Cerebellar cortex (tissue), 1 donor: ENCODE results near the gene NTSR1.

Source experiments
- DNase-seq: peaks from one replicate; pipeline ENCODE4 v3.0.0-alpha.2; 2015; ENCODE audit warnings: low spot score

The NTSR1 gene

DNA sequence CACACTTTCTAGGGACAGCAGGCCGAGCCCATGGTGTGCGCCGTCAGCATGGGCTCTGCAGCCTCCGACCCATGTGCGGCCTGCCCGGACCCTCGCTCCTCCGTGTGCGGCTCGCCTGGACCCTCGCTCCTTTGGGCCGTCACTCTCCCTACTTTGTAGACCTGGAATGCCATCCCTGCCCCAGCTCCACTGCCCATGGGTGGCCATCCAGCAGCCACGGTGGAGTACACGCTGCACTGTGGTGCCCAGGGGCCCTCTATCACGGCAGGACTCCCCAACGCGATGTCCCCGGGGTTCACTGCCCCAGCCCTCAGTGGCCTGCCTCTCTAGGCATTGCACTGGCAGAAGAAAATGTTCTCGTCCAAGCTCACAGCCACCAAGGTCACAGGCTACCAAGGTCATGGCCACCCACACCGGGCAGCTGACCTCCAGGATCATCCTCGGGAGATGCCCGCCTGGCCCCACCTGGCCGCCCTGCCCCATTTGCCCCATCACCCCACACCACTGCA lies 63.5 kb downstream of the NTSR1 start:
- no peak for DNase-seq

GRCh38 chr20:62772619-62772989 lies 64.0 kb downstream of the NTSR1 start:
- no peak for DNase-seq

GRCh38 chr20:62772990-62773844 lies 64.6 kb downstream of the NTSR1 start:
- peak; percentile 73 for DNase-seq

GRCh38 chr20:62773845-62774714 lies 65.4 kb downstream of the NTSR1 start:
- DNase-seq = no peak

- no peak for DNase-seq
Measured at GRCh38 chr20:62774762-62775161, 66.1 kb downstream of the NTSR1 start.

DNA sequence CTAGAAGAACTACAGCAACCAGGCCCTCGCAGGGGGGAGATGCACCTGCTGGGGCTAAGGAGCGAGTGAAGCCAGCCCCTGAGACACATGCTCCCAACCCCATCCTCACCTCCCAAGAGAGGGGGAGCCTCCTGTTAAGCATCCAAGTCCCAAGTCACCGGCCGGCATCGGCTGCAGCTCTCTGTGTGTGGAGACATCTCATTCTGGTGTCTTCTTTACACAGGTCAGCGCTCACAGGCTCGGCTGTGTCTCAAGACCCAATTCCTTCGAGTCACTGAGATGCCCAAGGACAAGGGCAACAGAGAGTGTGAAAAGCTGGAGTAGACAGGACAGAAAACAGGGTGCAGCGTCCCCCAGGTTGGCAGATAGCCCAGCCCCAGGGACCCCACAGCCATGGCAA lies 66.6 kb downstream of the NTSR1 start:
- no peak for DNase-seq

DNA sequence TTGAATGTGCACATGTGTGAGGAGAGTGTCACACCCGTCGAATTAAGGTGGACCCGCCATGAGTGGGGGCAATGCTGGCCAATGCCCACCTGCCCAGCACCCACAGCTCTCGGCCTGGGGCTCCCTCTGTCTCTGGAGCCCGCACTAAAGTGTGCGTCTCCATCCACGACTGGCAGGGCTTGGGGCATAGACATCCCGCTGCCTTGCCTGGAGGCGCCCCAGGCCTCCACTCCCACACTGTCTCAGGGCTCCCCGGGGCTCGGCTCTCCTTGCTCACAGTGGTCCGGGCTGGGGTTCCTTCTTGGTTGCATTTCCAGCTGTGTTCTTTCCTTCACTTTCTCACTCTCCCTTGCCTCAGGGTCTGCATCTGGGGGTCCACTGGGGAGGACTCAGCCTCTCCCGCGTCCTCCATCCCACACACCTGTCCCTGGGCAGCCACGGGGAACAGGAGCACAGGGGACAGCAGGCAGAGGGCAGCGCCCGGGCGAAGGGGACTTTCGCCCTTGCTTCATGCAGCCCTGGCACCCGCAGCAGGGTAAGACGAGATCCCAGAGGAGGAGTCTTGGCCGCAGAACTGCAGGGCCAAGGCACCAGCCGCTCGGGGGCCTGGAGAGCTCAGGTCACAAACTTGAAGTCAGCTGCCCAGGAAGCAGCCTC lies 67.5 kb downstream of the NTSR1 start:
- no peak for DNase-seq

GRCh38 chr20:62776692-62777527 lies 68.3 kb downstream of the NTSR1 start:
- DNase-seq = peak; percentile 30

DNA sequence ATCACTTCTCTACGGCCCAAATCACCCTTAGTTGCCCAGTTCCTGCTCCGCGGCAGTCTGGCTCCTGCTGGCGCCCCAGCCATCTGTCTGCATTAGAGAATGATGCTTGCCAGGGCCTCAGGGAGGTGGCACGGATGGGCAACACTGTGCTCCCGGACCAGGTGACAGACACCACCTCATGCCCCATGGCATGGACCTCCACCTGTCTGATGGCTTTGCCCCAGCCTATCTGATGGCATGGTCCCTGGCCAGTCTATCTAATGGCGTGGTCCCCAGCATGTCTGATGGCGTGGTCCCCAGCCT lies 68.8 kb downstream of the NTSR1 start:
- peak; percentile 82 for DNase-seq

DNA sequence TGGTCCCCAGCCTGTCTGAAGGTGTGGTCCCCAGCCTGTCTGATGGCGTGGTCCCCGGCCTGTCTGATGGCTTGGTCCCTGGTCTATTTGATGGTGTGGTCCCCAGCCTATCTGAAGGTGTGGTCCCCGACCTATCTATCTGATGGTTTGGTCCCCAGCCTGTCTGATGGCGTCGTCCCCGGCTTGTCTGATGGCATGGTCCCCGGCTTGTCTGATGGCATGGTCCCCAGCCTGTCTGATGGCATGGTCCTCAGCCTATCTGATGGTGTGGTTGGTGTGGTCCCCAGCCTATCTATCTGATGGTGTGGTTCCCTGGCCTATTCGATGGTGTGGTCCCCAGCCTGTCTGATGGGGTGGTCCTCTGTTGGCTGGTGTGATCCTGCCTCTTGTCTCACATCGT lies 69.4 kb downstream of the NTSR1 start:
- DNase-seq = no peak

DNA sequence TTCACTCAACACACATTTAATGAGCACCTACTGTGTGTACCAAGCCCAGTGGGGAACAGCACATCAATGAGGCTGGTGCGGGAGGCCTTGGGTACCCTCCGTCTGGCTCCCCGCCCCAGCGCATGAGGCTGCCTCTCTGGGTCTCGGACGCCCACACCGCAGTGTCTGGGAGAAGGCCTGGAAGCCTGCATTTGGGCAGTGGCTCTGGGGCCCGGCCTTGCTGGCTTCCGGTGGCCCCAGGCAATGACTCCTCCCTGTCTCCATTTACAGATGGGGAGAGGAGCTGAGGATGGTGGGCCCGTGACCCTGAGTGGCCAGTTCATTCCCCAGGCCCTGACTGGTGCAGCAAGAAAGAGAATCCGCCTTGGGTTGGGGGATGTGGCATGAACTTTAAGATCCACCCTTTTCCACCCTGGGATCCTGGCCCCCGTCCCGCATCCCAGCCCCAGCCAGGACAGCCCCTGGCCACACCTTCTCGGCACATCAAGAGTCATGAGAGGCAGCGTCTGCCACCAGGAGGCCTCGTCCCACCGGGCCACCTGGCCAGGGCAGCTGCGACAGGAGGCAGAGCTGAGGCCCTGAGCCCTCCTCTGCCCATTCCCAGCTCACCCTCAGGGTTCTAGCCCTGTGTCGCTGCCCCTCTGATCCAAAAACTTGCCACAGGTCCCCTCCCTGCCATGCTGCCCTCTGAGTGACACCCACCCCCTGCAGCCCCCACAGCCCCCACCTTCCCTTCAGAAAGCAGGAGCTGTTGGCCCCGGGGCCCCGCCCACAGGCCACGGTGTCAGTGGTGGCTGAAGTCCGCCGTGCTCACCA lies 70.2 kb downstream of the NTSR1 start:
- DNase-seq = no peak

DNA sequence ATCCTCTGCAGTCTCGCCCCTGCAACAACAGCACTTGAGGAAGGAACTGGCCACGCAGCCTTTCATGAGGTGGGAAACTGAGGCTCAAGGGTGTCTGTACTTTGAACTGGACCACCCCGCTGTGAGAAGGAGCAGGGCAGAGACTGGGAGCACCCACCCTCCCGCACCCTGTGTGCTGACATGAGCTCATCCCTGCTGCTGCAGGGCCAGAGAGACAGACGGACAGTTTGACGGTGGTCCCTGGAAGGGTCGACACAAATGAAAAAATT lies 70.7 kb downstream of the NTSR1 start:
- no peak for DNase-seq

DNA sequence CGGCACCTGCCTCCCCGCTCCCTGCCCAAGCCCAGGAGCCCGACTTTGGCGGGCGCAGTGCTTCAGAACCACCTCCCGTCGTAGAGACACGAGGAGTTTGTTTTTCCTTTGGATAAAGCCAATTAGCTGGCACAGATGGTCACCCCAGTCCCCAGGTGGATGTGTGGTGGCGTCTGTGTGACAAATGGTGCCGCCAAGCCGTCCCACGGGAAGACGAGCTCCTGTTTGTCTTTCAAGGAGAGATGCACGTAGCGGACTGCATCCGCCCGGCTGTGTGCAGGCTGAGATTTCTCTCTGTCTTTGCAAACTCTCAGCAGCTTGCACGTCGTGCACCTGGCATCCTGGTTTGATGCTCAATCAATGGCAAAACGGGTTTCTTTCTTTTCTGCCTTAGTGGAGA lies 71.6 kb downstream of the NTSR1 start:
- peak; percentile 67 for DNase-seq

- DNase-seq = no peak
Measured at GRCh38 chr20:62780696-62781095, 72.1 kb downstream of the NTSR1 start.

DNA sequence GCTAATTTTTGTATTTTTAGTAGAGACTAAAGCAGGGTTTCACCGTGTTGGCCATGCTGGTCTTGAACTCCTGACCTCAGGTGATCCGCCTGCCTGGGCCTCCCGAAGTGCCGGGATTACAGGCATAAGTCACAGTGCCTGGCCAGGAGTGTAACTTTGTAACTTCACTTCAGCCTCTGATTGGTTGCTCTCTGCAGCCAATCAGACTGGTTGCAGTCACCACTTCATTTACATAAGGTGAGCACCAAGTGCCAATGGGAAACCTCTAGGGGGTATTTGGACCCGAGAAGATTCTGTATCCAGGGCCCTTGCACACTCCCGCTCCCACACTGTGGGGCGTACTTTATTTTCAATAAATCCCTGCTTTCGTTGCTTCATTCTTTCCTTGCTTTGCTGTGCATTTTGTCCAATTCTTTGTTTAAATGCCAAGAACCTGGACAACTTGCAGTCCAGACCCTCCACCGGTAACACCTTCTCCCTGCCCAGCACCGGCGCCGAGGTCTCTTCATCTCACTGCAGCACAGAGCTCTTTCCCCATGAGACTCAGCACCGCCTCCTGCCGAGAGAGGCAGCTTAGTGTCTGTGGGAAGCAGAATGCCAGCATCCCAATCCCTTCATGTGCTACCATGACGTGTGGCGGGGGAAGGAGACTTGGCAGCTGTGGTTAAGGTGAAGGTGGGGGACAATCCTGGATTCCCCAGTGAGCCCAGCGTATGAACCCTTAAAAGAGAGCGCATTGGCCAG lies 73.7 kb downstream of the NTSR1 start:
- no peak for DNase-seq

DNA sequence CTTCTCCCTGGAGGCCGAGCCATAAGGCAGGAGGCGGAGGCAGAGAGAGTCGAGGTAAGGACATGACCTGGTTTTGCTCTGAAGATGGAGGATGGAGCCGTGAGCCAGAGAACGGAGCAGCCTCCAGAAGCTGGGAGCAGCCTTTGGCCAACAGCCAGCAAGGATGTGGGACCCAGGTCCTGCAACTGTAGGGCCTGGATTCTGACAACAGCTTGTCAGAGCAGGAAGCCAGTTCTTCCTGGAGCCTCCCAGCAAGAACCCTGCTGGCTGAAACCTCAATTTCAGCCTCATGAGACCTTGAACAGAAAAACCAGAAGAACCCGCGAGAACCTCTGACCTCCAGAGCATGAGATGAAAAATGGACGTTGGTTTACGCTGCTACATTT lies 74.2 kb downstream of the NTSR1 start:
- DNase-seq = no peak

GRCh38 chr20:62784497-62784896 lies 75.9 kb downstream of the NTSR1 start:
- DNase-seq = no peak

DNA sequence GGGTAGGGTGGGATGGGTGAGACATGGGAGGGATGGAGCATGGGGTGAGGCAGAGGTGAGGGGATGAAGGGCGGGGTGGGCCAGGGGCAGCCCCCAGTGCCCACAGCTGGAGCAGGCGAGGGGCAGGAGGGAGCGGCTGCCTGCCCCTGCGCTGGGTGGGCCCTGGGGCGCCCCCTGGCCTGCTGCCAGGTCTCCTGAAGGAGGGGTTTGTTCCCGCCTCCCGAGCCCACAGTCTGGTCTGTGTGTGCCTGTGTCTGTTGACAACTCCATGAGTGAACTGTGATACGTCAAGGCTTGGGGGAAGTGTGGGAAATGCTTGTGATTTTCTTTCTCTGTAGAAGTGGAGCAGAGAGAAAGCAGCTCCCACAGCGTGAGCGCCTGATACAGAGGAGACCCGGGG lies 76.8 kb downstream of the NTSR1 start:
- DNase-seq = no peak

DNA sequence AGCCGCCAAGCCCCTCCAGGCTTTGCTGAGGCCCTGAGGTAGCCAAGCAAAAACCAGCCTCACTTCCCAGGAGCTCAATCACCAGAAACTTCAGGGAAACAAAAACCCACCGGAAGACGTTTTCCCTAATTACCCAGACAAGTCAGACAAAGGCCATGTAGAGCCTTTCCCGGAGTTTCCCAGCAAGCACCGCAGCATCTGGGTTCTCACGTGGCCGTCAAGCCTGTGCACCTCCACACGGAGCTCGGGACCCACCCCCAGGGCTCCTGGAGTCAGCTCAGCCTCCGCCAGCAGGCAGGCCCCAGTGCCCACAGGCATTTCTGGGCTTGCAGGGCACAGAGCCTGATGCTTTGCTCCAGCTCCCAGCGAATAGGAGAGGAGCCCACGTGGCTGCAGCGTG lies 77.5 kb downstream of the NTSR1 start:
- DNase-seq = no peak

DNA sequence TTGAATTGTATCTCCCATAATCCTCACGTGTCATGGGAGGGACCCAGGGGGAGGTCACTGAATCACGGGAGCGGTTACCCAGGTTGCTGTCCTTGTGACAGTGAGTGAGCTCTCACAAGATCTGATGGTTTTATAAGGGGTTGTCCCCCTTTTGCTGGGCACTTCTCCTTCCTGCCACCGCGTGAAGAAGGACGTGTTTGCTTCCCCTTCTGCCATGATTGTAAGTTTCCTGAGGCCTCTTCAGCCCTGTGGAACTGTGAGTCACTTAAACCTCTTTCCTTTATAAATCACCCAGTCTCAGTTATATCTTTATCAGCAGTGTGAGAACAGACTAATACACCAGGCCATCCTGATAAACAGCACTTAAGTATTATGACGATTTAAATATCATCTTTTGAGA lies 78.7 kb downstream of the NTSR1 start:
- DNase-seq = no peak

DNA sequence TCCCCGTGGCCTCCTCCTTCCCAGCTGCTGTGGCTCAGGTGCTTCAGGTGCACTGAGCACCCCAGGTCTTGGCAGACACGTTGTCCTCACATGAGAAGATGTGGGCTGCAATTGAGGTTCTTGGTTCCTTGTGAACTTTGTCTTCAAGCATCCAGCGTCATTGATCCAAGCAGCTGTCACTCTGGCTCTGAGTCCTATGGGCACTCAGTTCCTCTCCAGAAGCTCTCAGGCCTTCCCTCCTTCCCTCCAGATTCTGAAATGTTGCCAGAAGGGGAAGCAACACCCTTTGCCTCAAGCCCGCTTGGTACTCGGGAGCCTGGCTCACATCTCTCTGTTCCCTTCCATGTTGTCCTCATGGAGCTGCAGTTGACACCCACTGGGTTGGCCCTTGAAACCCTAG lies 79.2 kb downstream of the NTSR1 start:
- DNase-seq = no peak
